Gastroesophageal sphincter (tissue), 4 donors: ENCODE results near the gene COQ9. TPM values are rescaled to one million over a fixed set of nuclear protein-coding genes. Genes with fewer than 3 reads are reported as not detected.

Experiments used
- ATAC-seq: fragments of 150-250 bp; one replicate; pipeline ENCODE4 v1.9.1; 2016; ENCODE audit warnings: mild to moderate bottlenecking, moderate library complexity
- H3K27ac ChIP-seq, 4 donors: fragments of 200-600 bp; sonication (generic) in 3 of 4; 1 replicate in 3 of 4; 2 replicates in 1 of 4; pipeline ENCODE4 v1.5.1; 2016 to 2019
- H3K27me3 ChIP-seq: fragments of 200-600 bp; sonication (generic); one replicate; pipeline ENCODE4 v1.5.1; 2019
- H3K36me3 ChIP-seq, 2 donors: fragments of 200-600 bp; sonication (generic); one replicate each; pipeline ENCODE4 v1.5.1; 2019; ENCODE audit warnings: control low read depth in 1 of 2
- H3K4me1 ChIP-seq, 3 donors: fragments of 200-600 bp; sonication (generic); 1 replicate in 2 of 3; 2 replicates in 1 of 3; pipeline ENCODE4 v1.5.1; 2016 to 2019; ENCODE audit warnings: control low read depth in 2 of 3
- H3K4me3 ChIP-seq, 2 donors: fragments of 200-600 bp; sonication (generic); one replicate each; pipeline ENCODE4 v1.5.1; 2019; ENCODE audit warnings: mild to moderate bottlenecking in 1 of 2, moderate library complexity in 1 of 2
- H3K9me3 ChIP-seq, 3 donors: fragments of 200-600 bp; sonication (generic); one replicate each; pipeline ENCODE4 v1.5.1; 2017 to 2019; ENCODE audit warnings: control low read depth in 2 of 3
- CTCF ChIP-seq, 4 experiments: fragments of 200-600 bp in 2 of 4; fragments of 450-650 bp in 2 of 4; sonication (generic) in 1 of 4; IDR thresholded peaks; one replicate each; pipeline ENCODE4 v1.5.1; 2017 to 2019; ENCODE audit warnings: antibody characterized with exemption in 4 of 4, mild to moderate bottlenecking in 2 of 4, moderate library complexity in 2 of 4
- EP300 ChIP-seq: sonication (generic); formaldehyde crosslinking; IDR thresholded peaks from one replicate; pipeline ENCODE4 v1.6.1; 2017; ENCODE audit warnings: antibody characterized with exemption, mild to moderate bottlenecking
- POLR2A ChIP-seq, 2 donors: fragments of 450-650 bp; IDR thresholded peaks; one replicate each; pipeline ENCODE4 v1.6.1; 2017; ENCODE audit warnings: antibody characterized with exemption in 2 of 2, mild to moderate bottlenecking in 2 of 2, moderate library complexity in 1 of 2
- POLR2AphosphoS5 ChIP-seq: sonication (generic); formaldehyde crosslinking; IDR thresholded peaks from one replicate; pipeline ENCODE4 v1.6.1; 2017; ENCODE audit warnings: antibody characterized with exemption
- WGBS, 2 donors: methylation state at CpG; one replicate each; pipeline ENCODE4 v1.1.5; 2018; ENCODE audit warnings: low coverage in 1 of 2; 5-methylcytosine and 5-hydroxymethylcytosine counted together
- total RNA-seq, 4 donors: library from RNA; depleted of rRNA; stranded (reverse); fragments of >200 nt; gene quantifications; one replicate each; pipeline ENCODE4 v1.1.0, GENCODE V29; 2016

The COQ9 gene
- total RNA-seq, 4 donors from 2014 or later = 45.0 to 122 (median 84.9) TPM

- no CpG with 5 or more reads among the region's 6 CpGs for WGBS, 2 donors
- H3K4me1 ChIP-seq = peaks cover 0 to 53% (median 19%) of the 10 kb centered on the region in 3 donors
- H3K4me3 ChIP-seq = no peak overlapping the region
- H3K9me3 ChIP-seq = no peaks in the 10 kb centered on the region
- H3K27me3 ChIP-seq = no peaks in the 10 kb centered on the region
- H3K27ac ChIP-seq = peak overlapping the region in 2 of 4 donors; percentile 4 to 29
- H3K36me3 ChIP-seq = peaks cover 0 to 40% of the 10 kb centered on the region in 2 donors
- ATAC-seq = no peak
- no peak for TF ChIP-seq EP300
- no peak for TF ChIP-seq POLR2A (IDR thresholded peaks at IDR 0.05)
- no peak for TF ChIP-seq POLR2AphosphoS5
These were observed 29.5 kb downstream of the COQ9 start for GRCh38 chr16:57476546-57477410.

GRCh38 chr16:57477531-57478202, 30.4 kb downstream of the COQ9 start:
- no peaks in the 10 kb centered on the region for H3K9me3 ChIP-seq
- no peak overlapping the region for H3K4me3 ChIP-seq
- no CpG with 5 or more reads among the region's 9 CpGs for WGBS, 2 donors
- peaks cover 0 to 31% of the 10 kb centered on the region in 2 donors for H3K36me3 ChIP-seq
- peaks cover 0 to 53% (median 19%) of the 10 kb centered on the region in 3 donors for H3K4me1 ChIP-seq
- TF ChIP-seq CTCF (IDR thresholded peaks at IDR 0.05) = no peak
- TF ChIP-seq EP300 = no peak
- TF ChIP-seq POLR2AphosphoS5 = no peak
- no peak for TF ChIP-seq POLR2A (IDR thresholded peaks at IDR 0.05)
- no peak for ATAC-seq
- H3K27me3 ChIP-seq = no peaks in the 10 kb centered on the region
- H3K27ac ChIP-seq = peak overlapping the region in 1 of 4 donors; percentile 20

- TF ChIP-seq POLR2AphosphoS5 (no peak), POLR2A (IDR thresholded peaks at IDR 0.05) (no peak), EP300 (no peak), CTCF (IDR thresholded peaks at IDR 0.05) (no peak)
- H3K36me3 ChIP-seq = peaks cover 0 to 22% of the 10 kb centered on the region in 2 donors
- peak overlapping the region in 3 of 4 donors; percentile 20 to 50 (median 31) for H3K27ac ChIP-seq
- no peaks in the 10 kb centered on the region for H3K27me3 ChIP-seq
- H3K4me1 ChIP-seq = peaks cover 0 to 53% (median 19%) of the 10 kb centered on the region in 3 donors
- 36 to 50% methylated on average over 2 to 11 of the region's 15 CpGs for WGBS, 2 donors
- no peak for ATAC-seq
- H3K9me3 ChIP-seq = no peaks in the 10 kb centered on the region
- peak overlapping the region; percentile 17 to 49 for H3K4me3 ChIP-seq
These were observed 31.3 kb downstream of the COQ9 start for GRCh38 chr16:57478396-57479204.

GRCh38 chr16:57479205-57479975, 32.1 kb downstream of the COQ9 start:
- ATAC-seq = peak; percentile 47
- peak overlapping the region in 3 of 4 donors; percentile 31 to 50 (median 45) for H3K27ac ChIP-seq
- TF ChIP-seq POLR2AphosphoS5 = no peak
- TF ChIP-seq EP300 = no peak
- TF ChIP-seq POLR2A (IDR thresholded peaks at IDR 0.05) = no peak
- no peak for TF ChIP-seq CTCF (IDR thresholded peaks at IDR 0.05)
- H3K4me1 ChIP-seq = peaks cover 0 to 60% (median 19%) of the 10 kb centered on the region in 3 donors
- H3K9me3 ChIP-seq = no peaks in the 10 kb centered on the region
- H3K4me3 ChIP-seq = peak overlapping the region; percentile 17 to 49
- peaks cover 0 to 14% of the 10 kb centered on the region in 2 donors for H3K36me3 ChIP-seq
- no peaks in the 10 kb centered on the region for H3K27me3 ChIP-seq
- 7 to 26% methylated on average over 10 to 15 of the region's 36 CpGs for WGBS, 2 donors
